Measurements from ENCODE around the gene MRPL41.

The MRPL41 gene

DNA sequence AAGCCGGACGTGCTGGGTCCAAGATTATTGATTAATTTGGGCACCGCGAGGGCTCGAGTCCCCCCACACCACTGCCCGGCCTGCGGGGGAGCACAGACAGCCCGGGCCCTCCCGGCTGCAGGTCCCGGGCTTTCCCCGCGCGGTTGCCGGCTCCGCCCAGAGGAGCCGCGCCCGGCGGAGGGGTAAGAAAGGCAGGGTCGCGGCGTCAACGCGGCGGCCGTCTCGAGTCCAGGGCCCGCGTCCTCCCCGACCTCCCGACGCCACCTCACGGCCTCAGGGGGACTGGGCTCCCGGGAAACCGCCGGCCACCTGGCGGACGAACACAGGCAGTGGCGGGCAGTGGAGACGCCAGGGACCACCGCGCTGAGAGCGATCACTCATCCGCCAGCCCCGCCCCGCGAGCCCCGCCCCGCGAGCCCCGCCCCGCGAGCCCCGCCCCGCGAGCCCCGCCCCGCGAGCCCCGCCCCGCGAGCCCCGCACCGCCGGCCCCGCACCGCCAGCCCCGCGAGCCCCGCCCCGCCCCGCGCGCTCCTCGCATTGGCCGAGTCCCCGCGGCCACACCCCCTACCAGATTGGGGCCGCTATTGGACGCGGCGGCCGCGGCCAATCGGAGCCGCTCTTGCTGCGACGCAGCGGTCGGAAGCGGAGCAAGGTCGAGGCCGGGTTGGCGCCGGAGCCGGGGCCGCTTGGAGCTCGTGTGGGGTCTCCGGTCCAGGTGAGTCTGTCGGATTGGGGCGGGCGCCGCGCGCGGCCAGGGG lies at the start of gene MRPL41:
Gene MRPL41, plus strand, starts transcription at position 616 of the 758 bp plus-strand sequence. CDS start 203 bp downstream, outside the sequence.
- TF ChIP-seq, protein P1, sequence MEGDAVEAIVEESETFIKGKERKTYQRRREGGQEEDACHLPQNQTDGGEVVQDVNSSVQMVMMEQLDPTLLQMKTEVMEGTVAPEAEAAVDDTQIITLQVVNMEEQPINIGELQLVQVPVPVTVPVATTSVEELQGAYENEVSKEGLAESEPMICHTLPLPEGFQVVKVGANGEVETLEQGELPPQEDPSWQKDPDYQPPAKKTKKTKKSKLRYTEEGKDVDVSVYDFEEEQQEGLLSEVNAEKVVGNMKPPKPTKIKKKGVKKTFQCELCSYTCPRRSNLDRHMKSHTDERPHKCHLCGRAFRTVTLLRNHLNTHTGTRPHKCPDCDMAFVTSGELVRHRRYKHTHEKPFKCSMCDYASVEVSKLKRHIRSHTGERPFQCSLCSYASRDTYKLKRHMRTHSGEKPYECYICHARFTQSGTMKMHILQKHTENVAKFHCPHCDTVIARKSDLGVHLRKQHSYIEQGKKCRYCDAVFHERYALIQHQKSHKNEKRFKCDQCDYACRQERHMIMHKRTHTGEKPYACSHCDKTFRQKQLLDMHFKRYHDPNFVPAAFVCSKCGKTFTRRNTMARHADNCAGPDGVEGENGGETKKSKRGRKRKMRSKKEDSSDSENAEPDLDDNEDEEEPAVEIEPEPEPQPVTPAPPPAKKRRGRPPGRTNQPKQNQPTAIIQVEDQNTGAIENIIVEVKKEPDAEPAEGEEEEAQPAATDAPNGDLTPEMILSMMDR (IDR thresholded peaks at IDR 0.05; ENCODE audit: low read depth, low read length), result peak; percentile 13; the same call in 1 of the 2 replicates
- TF ChIP-seq EZH2phosphoT487 (IDR thresholded peaks at IDR 0.05; ENCODE audit: low read depth), result no peak
- H3K79me2 ChIP-seq (ENCODE audit: low read length), result no peaks in the 10 kb centered on the region
- H4K20me1 ChIP-seq (ENCODE audit: insufficient read depth, low read length), result peaks cover 3% of the 10 kb centered on the region; the same call in 1 of the 2 replicates
- no peaks in the 10 kb centered on the region for H3K9me3 ChIP-seq (ENCODE audit: insufficient read depth, low read length)
- 0 out of 2 replicates have a peak within 1 kb of the TSS, but pooled peaks have one; percentile 25 for H2AFZ ChIP-seq (ENCODE audit: low read depth, low read length)
- H3K4me2 ChIP-seq (ENCODE audit: low read length), result peak within 1 kb of the TSS; percentile 83
- no peaks in the 10 kb centered on the region for H3K27me3 ChIP-seq (ENCODE audit: low read depth, low read length)
- H3K27ac ChIP-seq (ENCODE audit: low read length), result peak within 1 kb of the TSS; percentile 41
- peaks cover 18% of the 10 kb centered on the region for H3K36me3 ChIP-seq (replicated peaks; ENCODE audit: low read depth, low read length)
- H3K4me3 ChIP-seq (ENCODE audit: low read length), result peak within 1 kb of the TSS; percentile 90
- H3K9ac ChIP-seq (ENCODE audit: low read length), result peak within 1 kb of the TSS; percentile 70
- H3K4me1 ChIP-seq (ENCODE audit: low read length), result peaks cover 12% of the 10 kb centered on the region; the same call in 1 of the 2 replicates

DNA sequence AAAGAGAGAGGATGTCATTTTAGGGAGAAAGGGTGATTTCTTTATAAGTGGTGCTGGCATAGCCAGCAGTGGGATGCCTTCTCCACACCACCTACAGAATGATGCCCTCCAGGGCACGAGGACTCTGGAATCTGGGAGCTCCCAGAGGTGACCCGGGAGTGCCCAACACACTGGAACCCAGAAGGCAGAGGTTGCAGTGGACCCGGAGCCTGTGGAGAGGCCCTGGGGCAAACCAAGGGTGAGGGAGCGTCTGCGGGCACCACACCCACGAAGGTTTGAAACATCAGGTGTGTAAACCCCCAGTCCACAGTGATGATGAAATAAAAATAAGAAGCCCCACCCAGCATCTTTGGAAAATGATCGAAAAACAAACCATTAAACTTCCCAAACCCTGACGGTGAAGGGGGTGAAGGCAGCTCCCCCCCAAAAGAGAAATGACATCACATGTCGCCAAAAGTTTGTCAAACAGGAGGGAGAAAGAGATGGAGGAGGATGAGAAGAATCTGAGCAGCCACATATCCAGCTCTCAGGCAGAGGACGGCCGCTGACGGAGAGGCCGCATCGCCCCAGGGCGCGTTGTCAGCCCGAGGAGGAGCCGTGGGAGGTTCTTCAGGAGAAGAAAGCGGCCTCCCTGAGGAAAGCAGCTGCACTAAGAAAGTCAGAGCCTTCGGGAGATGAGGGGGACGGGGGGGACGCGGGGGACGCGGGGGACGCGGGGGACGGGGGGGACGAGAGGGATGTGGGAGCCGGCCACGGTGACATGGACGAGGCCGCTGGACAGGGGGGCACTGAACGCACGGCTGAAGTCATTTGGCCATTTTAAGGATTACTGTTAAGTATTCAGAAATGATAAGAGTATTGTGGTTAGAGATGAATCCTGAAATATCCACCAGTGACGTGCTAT lies 49.4 kb upstream of the MRPL41 start:
- Histone ChIP-seq H3K4me2 (ENCODE audit: low read length) (no peak overlapping the region), H3K27ac (ENCODE audit: low read length) (no peak overlapping the region), H2AFZ (ENCODE audit: low read depth, low read length) (no peak overlapping the region)

DNA sequence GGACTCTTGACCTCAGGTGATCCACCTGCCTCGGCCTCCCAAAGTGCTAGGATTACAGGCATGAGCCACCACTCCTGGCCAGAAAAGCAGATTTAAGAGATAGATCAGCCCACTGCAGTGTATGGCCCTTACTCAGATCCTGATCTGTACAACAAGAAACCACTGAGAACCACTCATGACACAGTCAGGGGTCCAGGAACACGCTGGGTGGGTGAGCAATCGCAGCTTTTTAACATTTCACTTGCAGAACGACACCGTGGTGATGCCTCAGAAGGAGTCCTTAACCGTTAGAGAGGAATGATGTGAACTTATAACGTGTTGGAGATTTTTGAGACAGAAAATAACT lies 47.3 kb upstream of the MRPL41 start:
- Histone ChIP-seq H4K20me1 (ENCODE audit: insufficient read depth, low read length) (no peaks in the 10 kb centered on the region), H3K9me3 (ENCODE audit: insufficient read depth, low read length) (no peaks in the 10 kb centered on the region)

More for the DNA sequence above, 49.4 kb upstream of the MRPL41 start:
- Histone ChIP-seq H3K79me2 (ENCODE audit: low read length) (no peaks in the 10 kb centered on the region), H4K20me1 (ENCODE audit: insufficient read depth, low read length) (no peaks in the 10 kb centered on the region), H3K4me3 (ENCODE audit: low read length) (no peak overlapping the region), H3K36me3 (replicated peaks; ENCODE audit: low read depth, low read length) (no peaks in the 10 kb centered on the region), H3K27me3 (ENCODE audit: low read depth, low read length) (no peaks in the 10 kb centered on the region), H3K9me3 (ENCODE audit: insufficient read depth, low read length) (no peaks in the 10 kb centered on the region), H3K4me1 (ENCODE audit: low read length) (no peaks in the 10 kb centered on the region), H3K9ac (ENCODE audit: low read length) (no peak overlapping the region)
- TF ChIP-seq, protein P1 (IDR thresholded peaks at IDR 0.05; ENCODE audit: low read depth, low read length), result no peak
- TF ChIP-seq EZH2phosphoT487 (IDR thresholded peaks at IDR 0.05; ENCODE audit: low read depth), result no peak

More for the DNA sequence above, 47.3 kb upstream of the MRPL41 start:
- Histone ChIP-seq H3K79me2 (ENCODE audit: low read length) (no peaks in the 10 kb centered on the region), H3K27me3 (ENCODE audit: low read depth, low read length) (no peaks in the 10 kb centered on the region), H3K27ac (ENCODE audit: low read length) (no peak overlapping the region), H3K4me2 (ENCODE audit: low read length) (no peak overlapping the region), H3K36me3 (replicated peaks; ENCODE audit: low read depth, low read length) (no peaks in the 10 kb centered on the region), H2AFZ (ENCODE audit: low read depth, low read length) (no peak overlapping the region), H3K4me1 (ENCODE audit: low read length) (no peaks in the 10 kb centered on the region), H3K9ac (ENCODE audit: low read length) (no peak overlapping the region), H3K4me3 (ENCODE audit: low read length) (no peak overlapping the region)
- TF ChIP-seq EZH2phosphoT487 (IDR thresholded peaks at IDR 0.05; ENCODE audit: low read depth), result no peak
- TF ChIP-seq, protein P1 (IDR thresholded peaks at IDR 0.05; ENCODE audit: low read depth, low read length), result no peak
